Ramos (cell line): ENCODE measurements around the gene NALCN.

Source experiments
- in situ Hi-C: fragments of 300-500 bp; cut with MboI; formaldehyde crosslinking; loops from one replicate; pipeline ENCODE4 v1.14.3; 2022; ENCODE audit warnings: low sequenced_read_pairs; ENCODE audit not compliant: unreplicated experiment

NALCN gene

GRCh38 chr13:101415358-101416174 is 742 bp downstream of the NALCN start:
- in situ Hi-C loops: no loop called here

- in situ Hi-C loops: no loop called here
These were observed 4.2 kb downstream of the NALCN start for GRCh38 chr13:101412076-101412475.

- in situ Hi-C loops: no loop called here
These were observed 7.2 kb downstream of the NALCN start for GRCh38 chr13:101408992-101409656.

- in situ Hi-C loops: no loop called here
These were observed 8.2 kb downstream of the NALCN start for GRCh38 chr13:101408154-101408553.

- in situ Hi-C loops: no loop called here
These were observed 9.5 kb downstream of the NALCN start for GRCh38 chr13:101406791-101407190.

- in situ Hi-C loops: no loop called here
These were observed 15.1 kb downstream of the NALCN start for GRCh38 chr13:101401196-101401595.

- in situ Hi-C loops: no loop called here
These were observed 16.9 kb downstream of the NALCN start for GRCh38 chr13:101399365-101399764.

GRCh38 chr13:101398920-101399319 is 17.4 kb downstream of the NALCN start:
- in situ Hi-C loops: no loop called here

GRCh38 chr13:101398191-101398590 is 18.1 kb downstream of the NALCN start:
- in situ Hi-C loops: no loop called here

- in situ Hi-C loops: no loop called here
These were observed 18.6 kb downstream of the NALCN start for GRCh38 chr13:101397742-101398141.

- in situ Hi-C loops: no loop called here
These were observed 21.7 kb downstream of the NALCN start for GRCh38 chr13:101394605-101395004.

GRCh38 chr13:101393140-101393539 is 23.2 kb downstream of the NALCN start:
- in situ Hi-C loops: no loop called here

GRCh38 chr13:101390461-101390860 is 25.8 kb downstream of the NALCN start:
- in situ Hi-C loops: no loop called here

GRCh38 chr13:101384929-101385328 is 31.4 kb downstream of the NALCN start:
- in situ Hi-C loops: no loop called here

GRCh38 chr13:101383595-101383994 is 32.7 kb downstream of the NALCN start:
- in situ Hi-C loops: no loop called here

GRCh38 chr13:101382701-101383100 is 33.6 kb downstream of the NALCN start:
- in situ Hi-C loops: no loop called here

GRCh38 chr13:101382086-101382485 is 34.2 kb downstream of the NALCN start:
- in situ Hi-C loops: no loop called here

GRCh38 chr13:101360525-101360924 is 55.8 kb downstream of the NALCN start:
- in situ Hi-C loops: no loop called here

- in situ Hi-C loops: no loop called here
These were observed 61.4 kb downstream of the NALCN start for GRCh38 chr13:101354895-101355294.

GRCh38 chr13:101346942-101347728 is 69.2 kb downstream of the NALCN start:
- in situ Hi-C loops: no loop called here

- in situ Hi-C loops: no loop called here
These were observed 70.1 kb downstream of the NALCN start for GRCh38 chr13:101346161-101346560.
